CD14-positive monocyte (primary cell): ENCODE measurements around the gene CTU2. TPM values are rescaled to one million over a fixed set of nuclear protein-coding genes. Genes with fewer than 3 reads are reported as not detected.

Experiments used
- DNase-seq, 3 donors: peaks; one replicate each; pipeline ENCODE4 v3.0.0-alpha.2; 2011 to 2022
- H2AFZ ChIP-seq: 2 replicates; pipeline ENCODE4 v1.6.0; 2012; ENCODE audit warnings: mild to moderate bottlenecking, low read depth, low read length, inconsistent platforms; ENCODE audit not compliant: insufficient read depth, poor library complexity, severe bottlenecking
- H3K27ac ChIP-seq, 2 donors: 1 replicate in 1 of 2; 2 replicates in 1 of 2; pipeline ENCODE4 v1.5.1; 2012 to 2013; ENCODE audit warnings: low read length in 2 of 2, control low read depth in 1 of 2, inconsistent platforms in 1 of 2, low read depth in 1 of 2, mild to moderate bottlenecking in 1 of 2
- H3K27me3 ChIP-seq, 2 donors: one replicate each; pipeline versions ENCODE4 v1.6.0 to v1.6.1; 2011 to 2013; ENCODE audit warnings: low read length in 2 of 2; ENCODE audit not compliant: control insufficient read depth in 2 of 2, insufficient read depth in 2 of 2
- H3K36me3 ChIP-seq, 2 donors: replicated peaks in 1 of 2; 1 replicate in 1 of 2; 2 replicates in 1 of 2; pipeline versions ENCODE4 v1.5.1 to v1.6.1; 2012 to 2013; ENCODE audit warnings: low read length in 2 of 2, control low read depth in 1 of 2, inconsistent platforms in 1 of 2, mild to moderate bottlenecking in 1 of 2; ENCODE audit not compliant: insufficient read depth in 2 of 2, control insufficient read depth in 1 of 2
- H3K4me1 ChIP-seq, 2 donors: 1 replicate in 1 of 2; 2 replicates in 1 of 2; pipeline versions ENCODE4 v1.5.1 to v1.6.1; 2012 to 2013; ENCODE audit warnings: low read length in 2 of 2, control low read depth in 1 of 2, inconsistent platforms in 1 of 2, mild to moderate bottlenecking in 1 of 2, moderate library complexity in 1 of 2; ENCODE audit not compliant: insufficient read depth in 2 of 2, control insufficient read depth in 1 of 2
- H3K4me2 ChIP-seq: replicated peaks from 2 replicates; pipeline ENCODE3; 2012; ENCODE audit warnings: low read length, moderate library complexity, mild to moderate bottlenecking; ENCODE audit not compliant: poor library complexity, severe bottlenecking; ENCODE audit errors: extremely low read depth
- H3K4me3 ChIP-seq, 3 experiments: fragments of 200-600 bp in 1 of 3; sonication (generic) in 1 of 3; replicated peaks in 1 of 3; 1 replicate in 2 of 3; 2 replicates in 1 of 3; pipeline ENCODE4 v1.5.1; 2011 to 2013; ENCODE audit warnings: low read length in 3 of 3, mild to moderate bottlenecking in 3 of 3, control low read depth in 2 of 3, low read depth in 2 of 3, inconsistent platforms in 1 of 3, moderate library complexity in 1 of 3
- H3K79me2 ChIP-seq: 2 replicates; pipeline ENCODE4 v1.6.0; 2012; ENCODE audit warnings: mild to moderate bottlenecking, control low read depth, inconsistent platforms, low read length, moderate library complexity; ENCODE audit not compliant: insufficient read depth
- H3K9ac ChIP-seq: 2 replicates; pipeline ENCODE4 v1.6.0; 2017; ENCODE audit warnings: low read length, mild to moderate bottlenecking; ENCODE audit not compliant: insufficient read depth, poor library complexity, severe bottlenecking
- H3K9me3 ChIP-seq, 2 donors: replicated peaks in 1 of 2; 1 replicate in 1 of 2; 2 replicates in 1 of 2; pipeline versions ENCODE4 v1.5.1 to v1.6.1; 2012 to 2013; ENCODE audit warnings: low read length in 2 of 2, control low read depth in 1 of 2; ENCODE audit not compliant: control insufficient read depth in 1 of 2, insufficient read depth in 1 of 2
- H4K20me1 ChIP-seq: 2 replicates; pipeline ENCODE4 v1.6.0; 2012; ENCODE audit warnings: mild to moderate bottlenecking, low read length, control low read depth, moderate library complexity; ENCODE audit not compliant: insufficient read depth
- H3K27ac Mint-ChIP-seq, 7 donors: one replicate each; pipeline ENCODE4 v1.8.0; 2020; ENCODE audit warnings: mild to moderate bottlenecking in 7 of 7, mixed read lengths in 7 of 7, moderate library complexity in 6 of 7, inconsistent platforms in 2 of 7
- H3K27me3 Mint-ChIP-seq, 3 donors: one replicate each; pipeline ENCODE4 v1.8.0; 2021 to 2022; ENCODE audit warnings: low read depth in 3 of 3, mild to moderate bottlenecking in 3 of 3, mixed read lengths in 3 of 3, moderate library complexity in 3 of 3, inconsistent platforms in 1 of 3
- H3K36me3 Mint-ChIP-seq, 2 donors: one replicate each; pipeline ENCODE4 v1.8.0; 2020; ENCODE audit warnings: mixed read lengths in 2 of 2, inconsistent platforms in 1 of 2, mild to moderate bottlenecking in 1 of 2
- H3K4me1 Mint-ChIP-seq: one replicate; pipeline ENCODE4 v1.8.0; 2020; ENCODE audit warnings: mild to moderate bottlenecking, mixed read lengths
- H3K4me3 Mint-ChIP-seq, 2 donors: one replicate each; pipeline ENCODE4 v1.8.0; 2020; ENCODE audit warnings: mild to moderate bottlenecking in 2 of 2, mixed read lengths in 2 of 2, moderate library complexity in 1 of 2
- H3K9me3 Mint-ChIP-seq, 7 donors: one replicate each; pipeline ENCODE4 v1.8.0; 2020 to 2022; ENCODE audit warnings: mixed read lengths in 7 of 7, mild to moderate bottlenecking in 6 of 7, moderate library complexity in 6 of 7, inconsistent platforms in 2 of 7
- WGBS: methylation state at CpG from one replicate; pipeline ENCODE4 v1.1.5; 2013; ENCODE audit warnings: missing lambda C conversion rate; ENCODE audit not compliant: insufficient coverage; 5-methylcytosine and 5-hydroxymethylcytosine counted together
- intact Hi-C, 2 donors: fragments of 100-400 bp; cut with micrococcal nuclease; formaldehyde crosslinking; loops; one replicate each; pipeline versions ENCODE4 v1.15.0 to v1.15.1; 2023
- polyA plus RNA-seq, 3 donors: library from polyadenylated mRNA; depleted of rRNA in 1 of 3; unstranded in 2 of 3; stranded (reverse) in 1 of 3; fragments of 300-500 nt in 2 of 3; fragments of >200 nt in 1 of 3; fragmentation: Illumina TruSeq in 2 of 3; gene quantifications; 1 replicate in 2 of 3; 2 replicates in 1 of 3; pipeline ENCODE4 v1.2.3, GENCODE V29; 2012 to 2021
- TF ChIP-seq, protein P1 (sequence below): fragments of 200-600 bp; IDR thresholded peaks from one replicate; pipeline ENCODE4 v1.8.0; 2022; ENCODE audit warnings: antibody characterized with exemption, mild to moderate bottlenecking

CTU2 gene
- polyA plus RNA-seq, 3 donors: 5.9 to 10.3 (median 7.5) TPM

DNA sequence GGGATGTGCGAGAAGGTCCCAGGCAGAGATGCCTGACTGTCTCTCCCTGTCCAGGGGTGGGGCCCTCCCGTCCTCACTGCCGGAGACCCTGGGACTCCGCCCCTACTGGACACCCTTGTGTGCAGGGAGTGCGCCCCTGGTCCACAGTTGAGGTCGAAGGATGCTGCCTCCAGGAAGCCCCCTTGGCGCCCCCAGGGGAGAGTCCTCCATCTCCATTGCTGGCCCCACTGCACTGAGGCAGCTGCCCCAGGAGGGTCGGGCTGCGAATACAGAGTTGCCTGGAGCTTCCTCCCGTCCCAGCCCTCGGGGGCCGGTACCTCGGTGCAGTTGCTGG, 26.6 kb downstream of the CTU2 start:
- H3K4me3 ChIP-seq: no peak overlapping the region
- peaks cover 29% of the 10 kb centered on the region for H3K79me2 ChIP-seq
- H3K36me3 ChIP-seq: peaks cover 73 to 83% of the 10 kb centered on the region in 2 donors
- no peaks in the 10 kb centered on the region for H3K4me1 ChIP-seq
- peaks cover 0 to 1% (median 0%) of the 10 kb centered on the region in 3 donors for H3K27me3 Mint-ChIP-seq
- H3K27ac ChIP-seq: no peak overlapping the region
- H3K9me3 ChIP-seq: no peaks in the 10 kb centered on the region
- WGBS: 97% methylated on average over 12 of the region's 13 CpGs
- no peak overlapping the region for H3K9ac ChIP-seq
- no peaks in the 10 kb centered on the region for H3K27me3 ChIP-seq
- TF ChIP-seq, protein P1, sequence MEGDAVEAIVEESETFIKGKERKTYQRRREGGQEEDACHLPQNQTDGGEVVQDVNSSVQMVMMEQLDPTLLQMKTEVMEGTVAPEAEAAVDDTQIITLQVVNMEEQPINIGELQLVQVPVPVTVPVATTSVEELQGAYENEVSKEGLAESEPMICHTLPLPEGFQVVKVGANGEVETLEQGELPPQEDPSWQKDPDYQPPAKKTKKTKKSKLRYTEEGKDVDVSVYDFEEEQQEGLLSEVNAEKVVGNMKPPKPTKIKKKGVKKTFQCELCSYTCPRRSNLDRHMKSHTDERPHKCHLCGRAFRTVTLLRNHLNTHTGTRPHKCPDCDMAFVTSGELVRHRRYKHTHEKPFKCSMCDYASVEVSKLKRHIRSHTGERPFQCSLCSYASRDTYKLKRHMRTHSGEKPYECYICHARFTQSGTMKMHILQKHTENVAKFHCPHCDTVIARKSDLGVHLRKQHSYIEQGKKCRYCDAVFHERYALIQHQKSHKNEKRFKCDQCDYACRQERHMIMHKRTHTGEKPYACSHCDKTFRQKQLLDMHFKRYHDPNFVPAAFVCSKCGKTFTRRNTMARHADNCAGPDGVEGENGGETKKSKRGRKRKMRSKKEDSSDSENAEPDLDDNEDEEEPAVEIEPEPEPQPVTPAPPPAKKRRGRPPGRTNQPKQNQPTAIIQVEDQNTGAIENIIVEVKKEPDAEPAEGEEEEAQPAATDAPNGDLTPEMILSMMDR: no peak
- intact Hi-C loops: no loop called here
- H3K4me1 Mint-ChIP-seq: no peaks in the 10 kb centered on the region
- DNase-seq: no peak
- no peaks in the 10 kb centered on the region for H3K9me3 Mint-ChIP-seq
- H3K27ac Mint-ChIP-seq: no peak overlapping the region
- no peak overlapping the region for H2AFZ ChIP-seq
- H3K4me2 ChIP-seq: no peak overlapping the region
- H3K4me3 Mint-ChIP-seq: no peak overlapping the region
- peaks cover 49 to 65% of the 10 kb centered on the region in 2 donors for H3K36me3 Mint-ChIP-seq
- H4K20me1 ChIP-seq: peaks cover 83% of the 10 kb centered on the region

DNA sequence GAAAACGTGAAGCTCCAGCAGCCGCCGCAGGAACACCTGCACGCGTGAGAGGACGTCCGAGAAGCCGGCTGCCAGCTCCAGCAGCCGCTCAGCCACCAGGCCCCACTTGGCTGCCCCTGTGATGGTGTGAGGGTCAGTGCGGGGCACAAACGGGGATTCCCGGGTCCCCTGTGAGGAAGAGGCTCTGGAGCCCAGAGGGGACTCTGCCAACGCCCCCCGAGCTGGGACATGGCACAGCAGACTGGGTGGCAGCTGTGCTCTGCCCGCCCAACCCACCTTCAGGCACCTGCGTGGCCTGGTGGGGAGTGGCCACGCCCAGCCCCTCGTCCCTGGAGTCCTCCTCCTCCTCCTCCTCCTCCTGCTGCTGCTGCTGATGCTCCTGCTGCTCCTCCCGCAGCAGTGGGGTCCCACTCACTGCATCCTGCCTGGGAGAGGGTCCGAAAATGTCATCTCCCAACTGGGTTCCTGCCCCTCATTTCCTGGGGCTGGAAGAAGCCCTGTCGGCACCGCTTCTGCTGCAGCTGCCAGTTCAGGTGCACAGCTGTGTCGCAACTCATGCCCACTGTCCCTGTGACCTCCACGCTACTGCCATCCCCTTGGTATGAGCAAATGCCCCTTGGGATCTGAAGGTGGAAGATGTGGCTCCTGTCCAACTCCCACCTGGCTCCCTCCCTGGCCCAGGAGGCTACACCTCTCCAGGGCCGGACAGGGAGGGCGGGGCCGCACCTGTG, 27.5 kb downstream of the CTU2 start:
- Histone ChIP-seq H3K4me1 (no peaks in the 10 kb centered on the region), H3K4me3 (no peak overlapping the region), H3K9ac (no peak overlapping the region), H3K36me3 (peaks cover 72 to 88% of the 10 kb centered on the region in 2 donors), H4K20me1 (peaks cover 88% of the 10 kb centered on the region), H2AFZ (no peak overlapping the region), H3K27me3 (no peaks in the 10 kb centered on the region), H3K9me3 (no peaks in the 10 kb centered on the region), H3K79me2 (peaks cover 30% of the 10 kb centered on the region), H3K4me2 (no peak overlapping the region), H3K27ac (no peak overlapping the region)
- H3K4me1 Mint-ChIP-seq: no peaks in the 10 kb centered on the region
- WGBS: 92% methylated on average over 22 of the region's 27 CpGs
- no peak for DNase-seq
- H3K9me3 Mint-ChIP-seq: no peaks in the 10 kb centered on the region
- no peak overlapping the region for H3K27ac Mint-ChIP-seq
- TF ChIP-seq, protein P1: no peak
- H3K27me3 Mint-ChIP-seq: peaks cover 0 to 1% (median 0%) of the 10 kb centered on the region in 3 donors
- H3K4me3 Mint-ChIP-seq: no peak overlapping the region
- peaks cover 51 to 72% of the 10 kb centered on the region in 2 donors for H3K36me3 Mint-ChIP-seq
- intact Hi-C loops: no loop called here
